ENCODE results near the gene SCP2D1. TPM values are rescaled to one million over a fixed set of nuclear protein-coding genes. Genes with fewer than 3 reads are reported as not detected.
"Not testable (repeated sequence)": the region's sequence is repeated elsewhere in the genome, so short reads cannot be mapped to it uniquely, and the experiment has no call there.

Gene SCP2D1
- polyA plus RNA-seq (ENCODE audit: insufficient read length in 4 of 4) = not detected

DNA sequence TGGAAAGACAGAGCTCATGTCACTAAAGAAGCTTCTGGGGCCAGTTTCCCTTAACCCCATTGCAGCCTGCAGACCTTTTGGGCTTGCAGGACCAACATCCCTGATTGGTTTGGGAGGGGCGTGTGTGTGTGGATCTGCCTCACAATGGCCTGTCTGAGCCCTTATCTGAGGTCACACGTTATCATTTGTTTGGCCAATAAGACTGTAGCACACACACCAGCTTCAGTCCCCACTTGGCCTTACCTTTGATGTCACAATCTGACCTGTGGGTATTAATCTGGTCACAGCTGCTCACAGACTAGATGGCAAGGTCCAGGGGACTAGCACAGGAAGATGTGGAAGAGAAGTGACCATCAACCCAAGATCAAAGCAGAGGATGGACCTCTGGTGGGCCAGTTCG is at the start of gene SCP2D1:
Gene SCP2D1 (plus strand): TSS at position 301 of the 400 bp plus-strand sequence. CDS start 33 bp downstream, at position 334.
- no peak for DNase-seq (ENCODE audit: low read depth in 4 of 4, low spot score in 3 of 4)

GRCh38 chr20:18767676-18768075 is 45.9 kb upstream of the SCP2D1 start:
- DNase-seq (ENCODE audit: low read depth in 4 of 4, low spot score in 3 of 4) = no peak

DNA sequence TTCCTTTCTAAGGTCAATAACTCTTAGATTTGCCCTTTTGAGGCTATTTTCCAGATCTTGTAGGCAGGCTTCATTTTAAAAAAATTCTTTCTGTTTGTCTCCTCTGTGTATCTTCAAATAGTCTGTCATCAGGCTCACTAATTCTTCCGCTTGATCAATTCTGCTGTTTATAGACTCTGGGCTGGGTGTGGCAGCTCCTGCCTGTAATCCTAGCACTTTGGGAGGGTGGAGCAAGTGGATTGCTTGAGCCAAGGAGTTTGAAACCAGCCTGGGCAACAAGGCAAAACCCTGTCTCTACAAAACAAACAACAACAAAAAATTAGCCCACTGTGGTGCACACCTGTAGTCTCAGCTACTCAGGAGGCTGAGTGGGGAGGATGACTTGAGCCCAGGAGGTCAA is 40.0 kb upstream of the SCP2D1 start:
- no peak for DNase-seq (ENCODE audit: low read depth in 4 of 4, low spot score in 3 of 4)

GRCh38 chr20:18774207-18774606 is 39.4 kb upstream of the SCP2D1 start:
- DNase-seq (ENCODE audit: low read depth in 4 of 4, low spot score in 3 of 4) = no peak

DNA sequence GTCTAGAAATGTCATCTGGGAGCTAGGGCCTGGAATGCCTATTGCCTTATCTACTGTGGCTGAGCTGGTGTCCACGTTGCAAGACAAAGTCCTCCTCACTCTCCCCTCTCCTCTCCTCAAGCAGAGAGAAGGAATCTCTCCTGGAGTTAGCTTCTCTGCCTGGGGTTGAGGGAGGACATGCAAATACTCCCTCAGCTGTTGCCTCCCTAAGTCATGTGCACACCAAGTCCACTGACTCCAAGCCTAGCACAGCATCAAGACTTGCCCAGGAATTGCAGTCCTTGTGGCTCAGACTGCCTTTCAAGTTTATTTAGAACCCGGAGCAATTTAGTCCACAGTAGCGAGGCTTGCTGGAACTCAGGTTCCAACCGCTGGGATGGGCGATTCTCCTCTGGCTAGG is 38.0 kb upstream of the SCP2D1 start:
- no peak for DNase-seq (ENCODE audit: low read depth in 4 of 4, low spot score in 3 of 4)

GRCh38 chr20:18778690-18779392 is 34.7 kb upstream of the SCP2D1 start:
- DNase-seq (ENCODE audit: low read depth in 4 of 4, low spot score in 3 of 4) = no peak

DNA sequence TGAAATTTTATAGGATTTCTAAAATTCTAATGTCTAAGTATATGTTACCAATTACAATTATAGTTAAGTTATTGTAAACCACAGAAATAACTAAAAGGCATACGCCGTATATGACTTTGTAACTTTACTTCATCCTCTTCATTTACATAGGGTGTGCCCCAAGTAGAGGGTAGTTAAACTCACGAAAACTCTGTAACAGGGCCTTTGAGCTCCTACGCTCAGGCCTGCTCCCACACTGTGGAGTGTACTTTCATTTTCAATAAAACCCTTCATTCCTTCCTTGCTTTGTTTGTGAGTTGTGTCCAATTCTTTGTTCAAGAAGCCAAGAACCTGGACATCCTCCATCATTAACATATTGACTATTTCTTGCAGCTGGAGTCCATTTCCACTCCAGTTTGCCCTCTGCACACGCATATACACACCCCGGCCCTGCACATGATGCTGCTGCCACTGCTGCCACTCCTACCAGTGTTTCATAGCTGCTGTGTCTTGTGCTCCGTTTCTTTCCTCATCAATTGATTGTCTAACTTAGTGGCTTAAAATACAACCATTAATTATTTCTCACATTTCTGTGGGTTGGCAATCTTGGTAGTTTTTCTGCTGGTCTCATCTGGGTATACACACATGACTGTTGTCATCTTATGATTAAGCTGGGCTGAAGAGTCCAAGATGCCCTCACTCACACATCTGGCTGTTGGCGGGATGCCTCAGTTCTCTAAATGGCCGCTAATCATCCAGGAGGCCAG is 33.0 kb upstream of the SCP2D1 start:
- no peak for DNase-seq (ENCODE audit: low read depth in 4 of 4, low spot score in 3 of 4)

GRCh38 chr20:18781509-18781908 is 32.1 kb upstream of the SCP2D1 start:
- no peak for DNase-seq (ENCODE audit: low read depth in 4 of 4, low spot score in 3 of 4)

- DNase-seq (ENCODE audit: low read depth in 4 of 4, low spot score in 3 of 4) = no peak
Observed at GRCh38 chr20:18783385-18783959, 30.1 kb upstream of the SCP2D1 start.

- not testable (repeated sequence) for DNase-seq (ENCODE audit: low read depth in 4 of 4, low spot score in 3 of 4)
Observed at GRCh38 chr20:18787046-18787445, 26.5 kb upstream of the SCP2D1 start.

- DNase-seq (ENCODE audit: low read depth in 4 of 4, low spot score in 3 of 4) = no peak
Observed at GRCh38 chr20:18788021-18788420, 25.6 kb upstream of the SCP2D1 start.

DNA sequence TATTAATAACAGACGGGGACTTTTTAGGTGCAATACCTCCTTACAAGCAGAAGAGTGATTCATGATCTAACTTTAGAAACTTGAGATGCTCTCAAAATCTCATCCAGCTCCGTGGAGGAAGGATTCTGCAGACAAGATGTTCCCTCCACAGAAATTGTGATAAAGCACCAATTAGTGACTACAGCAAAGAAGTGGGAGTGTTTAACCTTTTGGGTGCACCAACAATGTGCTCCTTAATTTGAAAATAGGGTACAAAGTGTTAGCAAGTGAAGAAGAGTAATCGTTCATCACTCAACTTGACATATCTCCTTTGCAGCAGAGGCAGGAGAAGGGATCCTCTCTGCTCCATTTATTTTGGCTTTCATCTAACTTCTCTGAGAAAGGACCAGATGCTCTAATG is 22.8 kb upstream of the SCP2D1 start:
- no peak for DNase-seq (ENCODE audit: low read depth in 4 of 4, low spot score in 3 of 4)

DNA sequence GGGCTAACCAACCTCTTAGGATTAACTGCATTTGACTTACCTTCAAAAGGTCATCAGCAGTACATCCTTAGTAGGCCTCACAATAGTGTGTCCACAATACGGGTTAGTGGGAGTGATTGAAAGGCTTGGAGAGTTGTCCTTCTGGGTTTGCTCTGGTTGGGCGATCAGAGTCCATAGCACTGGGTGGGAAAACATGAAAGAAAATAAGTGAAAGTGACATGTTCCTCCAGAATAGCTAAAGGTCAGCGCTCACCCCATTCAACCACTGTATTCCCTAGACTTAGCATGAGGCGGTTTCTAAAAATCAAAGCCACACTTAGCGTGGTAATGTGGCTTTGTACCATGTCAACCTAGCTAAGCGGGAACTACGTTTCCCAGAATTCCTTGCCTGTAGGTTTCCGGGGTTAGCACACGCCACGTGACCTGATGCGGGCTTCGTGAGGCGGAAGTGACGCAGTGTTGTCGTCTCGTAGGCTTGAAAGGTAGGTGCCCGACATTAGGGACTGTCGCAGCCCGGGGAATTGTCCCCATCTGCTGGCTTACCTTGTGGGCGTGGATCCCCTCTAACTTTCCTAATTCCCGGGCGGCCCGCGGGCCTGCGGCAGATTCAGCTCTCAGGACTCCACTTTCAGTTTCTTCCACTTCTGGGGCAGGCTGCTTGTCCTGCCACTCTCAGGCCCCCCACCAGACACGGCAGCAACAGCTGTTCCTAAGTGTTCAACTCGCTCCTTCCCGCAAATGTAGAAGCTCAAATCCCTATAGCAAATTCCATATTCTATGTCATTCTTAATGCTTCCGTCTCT is 19.8 kb upstream of the SCP2D1 start:
- peak; percentile 78 to 91 (median 86) for DNase-seq (ENCODE audit: low read depth in 4 of 4, low spot score in 3 of 4)

GRCh38 chr20:18794428-18794787 is 19.2 kb upstream of the SCP2D1 start:
- DNase-seq (ENCODE audit: low read depth in 4 of 4, low spot score in 3 of 4) = no peak

GRCh38 chr20:18795366-18795765 is 18.2 kb upstream of the SCP2D1 start:
- DNase-seq (ENCODE audit: low read depth in 4 of 4, low spot score in 3 of 4) = no peak

GRCh38 chr20:18796282-18796833 is 17.2 kb upstream of the SCP2D1 start:
- DNase-seq (ENCODE audit: low read depth in 4 of 4, low spot score in 3 of 4) = no peak

GRCh38 chr20:18801516-18801915 is 12.1 kb upstream of the SCP2D1 start:
- DNase-seq (ENCODE audit: low read depth in 4 of 4, low spot score in 3 of 4) = no peak

GRCh38 chr20:18802012-18802634 is 11.5 kb upstream of the SCP2D1 start:
- DNase-seq (ENCODE audit: low read depth in 4 of 4, low spot score in 3 of 4) = no peak

- no peak for DNase-seq (ENCODE audit: low read depth in 4 of 4, low spot score in 3 of 4)
Observed at GRCh38 chr20:18805881-18806280, 7.7 kb upstream of the SCP2D1 start.

DNA sequence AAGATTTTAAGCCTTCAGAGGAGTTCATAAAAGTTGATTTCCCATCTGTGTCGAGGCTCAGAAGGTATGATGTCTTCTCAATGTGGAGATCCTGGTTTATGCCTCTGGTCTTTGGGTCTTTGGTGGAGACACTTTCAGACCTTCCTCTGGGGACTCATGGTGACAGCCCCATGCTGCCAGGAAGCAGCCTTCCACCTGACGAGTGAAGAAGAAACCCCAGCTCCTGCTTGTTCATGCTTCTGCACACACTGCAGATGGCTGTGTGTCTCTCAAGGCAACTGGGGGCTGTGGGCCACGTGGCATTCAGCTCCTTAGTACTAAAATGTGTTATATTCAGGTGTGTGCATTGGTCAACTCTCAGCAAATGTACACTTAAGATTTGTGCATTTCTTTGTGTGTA is 4.9 kb upstream of the SCP2D1 start:
- DNase-seq (ENCODE audit: low read depth in 4 of 4, low spot score in 3 of 4) = no peak
